Globus pallidus (tissue), 1 donor: Measurements from ENCODE around the gene RNF40.
"Not testable (repeated sequence)": the region's sequence is repeated elsewhere in the genome, so short reads cannot be mapped to it uniquely, and the experiment has no call there.

Experiments
- DNase-seq: peaks from one replicate; pipeline ENCODE4 v3.0.0-alpha.2; 2015; ENCODE audit warnings: low spot score

RNF40 gene

DNA sequence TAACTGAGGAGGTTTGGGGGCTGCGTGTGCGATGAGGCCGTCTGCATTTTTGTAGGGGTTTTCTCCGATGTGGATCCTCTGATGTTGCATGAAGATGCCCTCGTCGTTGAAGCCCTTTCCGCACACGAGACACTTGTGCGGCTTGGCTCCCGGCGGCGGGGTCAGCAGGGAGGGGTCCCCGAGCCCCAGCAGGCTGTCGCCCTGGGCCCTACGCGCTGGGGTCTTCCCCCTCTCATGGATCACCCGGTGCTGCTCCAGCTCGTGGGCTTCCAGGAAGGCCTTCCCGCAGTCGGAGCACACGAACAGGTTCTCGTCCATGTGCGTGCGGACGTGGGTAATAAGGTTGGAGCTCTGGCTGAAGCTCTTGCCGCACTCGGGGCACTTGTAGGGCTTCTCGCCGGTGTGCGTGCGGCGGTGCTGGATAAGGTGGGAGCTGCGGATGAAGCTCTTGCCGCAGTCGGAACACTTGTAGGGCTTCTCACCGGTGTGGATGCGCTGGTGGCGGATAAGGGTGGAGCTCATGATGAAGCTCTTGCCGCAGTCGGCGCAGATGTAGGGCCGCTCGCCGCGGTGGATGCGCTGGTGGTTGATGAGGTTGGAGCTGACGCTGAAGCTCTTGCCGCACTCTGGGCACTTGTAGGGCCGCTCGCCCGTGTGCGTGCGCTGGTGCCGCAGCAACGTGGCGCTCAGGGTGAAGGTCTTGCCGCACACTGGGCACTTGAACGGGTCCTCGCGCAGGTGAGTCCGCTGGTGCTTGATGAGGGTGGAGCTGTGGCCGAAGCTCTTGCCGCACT is 20.6 kb downstream of the RNF40 start:
- no peak for DNase-seq

DNA sequence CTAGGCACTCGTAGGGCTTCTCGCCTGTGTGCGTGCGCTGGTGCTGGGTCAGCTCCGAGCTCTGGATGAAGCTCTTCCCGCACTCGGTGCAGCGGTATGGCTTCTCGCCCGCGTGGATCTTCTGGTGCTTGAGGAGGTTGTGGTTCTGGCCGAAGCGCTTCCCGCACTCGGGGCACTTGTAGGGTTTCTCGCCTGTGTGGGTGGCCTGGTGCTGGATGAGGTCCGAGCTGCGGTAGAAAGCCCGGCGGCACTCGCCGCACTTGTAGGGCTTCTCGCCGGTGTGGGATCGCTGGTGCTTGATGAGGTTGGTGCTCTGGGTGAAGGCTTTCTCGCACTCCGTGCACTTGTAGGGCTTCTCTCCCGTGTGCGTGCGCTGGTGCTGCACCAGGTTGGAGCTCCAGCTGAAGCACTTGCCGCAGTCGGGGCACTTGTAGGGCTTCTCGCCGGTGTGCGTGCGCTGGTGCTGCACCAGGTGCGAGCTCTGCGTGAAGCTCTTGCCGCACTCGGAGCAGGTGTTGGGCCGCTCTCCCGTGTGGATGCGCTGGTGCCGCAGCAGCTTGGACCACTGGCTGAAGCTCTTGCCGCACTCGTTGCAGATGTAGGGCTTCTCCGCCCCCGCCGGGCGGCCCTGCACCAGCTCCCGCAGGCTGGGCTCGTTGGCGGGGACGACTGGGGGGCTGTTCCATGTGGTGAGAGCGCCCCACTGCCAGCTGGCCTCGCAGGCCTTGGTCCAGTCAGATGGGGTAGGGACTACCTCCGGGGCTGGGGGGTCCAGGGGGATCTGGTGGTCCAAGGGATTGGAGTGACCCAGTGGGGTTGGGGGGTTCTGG is 21.4 kb downstream of the RNF40 start:
- no peak for DNase-seq

DNA sequence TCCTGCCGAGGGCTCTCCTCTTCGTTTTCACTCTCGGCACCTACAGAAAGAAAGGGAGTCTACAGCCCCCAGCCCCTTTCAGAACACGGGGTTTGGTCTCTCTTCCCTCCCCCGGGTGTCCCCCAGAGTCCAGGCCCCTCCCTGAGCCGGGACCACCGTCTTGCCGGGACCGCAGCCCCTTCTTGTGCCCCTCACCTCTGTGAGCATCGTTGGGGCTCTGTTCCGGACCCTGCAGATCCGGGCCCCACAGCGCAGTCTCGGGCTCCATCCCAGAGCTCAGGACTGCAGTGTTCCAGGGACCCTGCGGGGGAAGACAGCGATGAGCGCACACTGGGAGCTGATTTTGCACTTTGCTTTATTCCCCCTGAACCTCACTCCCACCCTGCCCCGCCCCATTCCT is 22.1 kb downstream of the RNF40 start:
- DNase-seq, result no peak

DNA sequence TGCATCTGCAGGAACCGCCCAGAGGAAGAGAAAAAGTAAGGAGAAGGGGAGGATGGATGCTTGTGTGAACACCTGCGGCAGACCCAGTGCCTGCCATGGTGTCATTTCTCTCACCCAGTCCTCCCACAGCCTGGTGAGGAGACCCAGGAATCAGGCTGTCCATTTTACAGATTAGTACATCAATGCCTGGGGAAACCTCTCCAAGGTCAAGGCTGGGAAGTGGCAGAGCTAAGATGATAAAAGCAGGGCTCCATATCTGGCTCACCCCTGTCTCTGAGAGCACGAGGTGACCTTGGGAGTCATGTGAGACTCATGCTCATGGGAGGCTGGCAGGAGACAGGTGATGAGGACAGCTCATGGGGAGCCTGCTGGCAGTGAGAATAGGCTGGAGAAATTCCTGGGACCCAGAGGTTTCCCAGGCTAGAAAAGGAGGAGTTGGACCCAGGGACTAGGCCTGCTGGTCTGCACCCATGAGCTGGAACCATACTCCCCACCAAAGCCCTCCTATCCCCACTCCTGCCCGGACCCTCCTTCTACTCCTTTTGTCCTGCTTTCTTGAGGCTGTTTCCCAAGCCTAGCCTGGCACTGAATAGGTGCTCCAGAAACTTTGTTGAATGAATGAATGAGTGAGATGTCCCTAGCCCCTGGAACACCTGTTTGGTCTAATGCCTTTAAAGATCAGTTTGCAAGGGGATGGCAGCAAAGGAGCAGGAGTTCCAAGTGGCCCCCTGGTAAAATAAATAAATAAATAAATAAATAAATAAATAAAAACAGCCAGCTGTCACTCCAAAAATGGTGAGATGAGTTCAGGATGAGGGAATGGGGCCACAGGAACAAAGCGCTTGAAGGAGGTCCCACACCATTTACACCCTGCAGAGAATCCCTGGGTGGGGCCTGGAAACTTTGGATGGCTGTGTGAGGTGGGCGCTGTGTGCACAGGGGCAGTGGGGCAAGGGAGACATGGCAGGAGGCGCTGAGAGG is 23.3 kb downstream of the RNF40 start:
- DNase-seq, result no peak

DNA sequence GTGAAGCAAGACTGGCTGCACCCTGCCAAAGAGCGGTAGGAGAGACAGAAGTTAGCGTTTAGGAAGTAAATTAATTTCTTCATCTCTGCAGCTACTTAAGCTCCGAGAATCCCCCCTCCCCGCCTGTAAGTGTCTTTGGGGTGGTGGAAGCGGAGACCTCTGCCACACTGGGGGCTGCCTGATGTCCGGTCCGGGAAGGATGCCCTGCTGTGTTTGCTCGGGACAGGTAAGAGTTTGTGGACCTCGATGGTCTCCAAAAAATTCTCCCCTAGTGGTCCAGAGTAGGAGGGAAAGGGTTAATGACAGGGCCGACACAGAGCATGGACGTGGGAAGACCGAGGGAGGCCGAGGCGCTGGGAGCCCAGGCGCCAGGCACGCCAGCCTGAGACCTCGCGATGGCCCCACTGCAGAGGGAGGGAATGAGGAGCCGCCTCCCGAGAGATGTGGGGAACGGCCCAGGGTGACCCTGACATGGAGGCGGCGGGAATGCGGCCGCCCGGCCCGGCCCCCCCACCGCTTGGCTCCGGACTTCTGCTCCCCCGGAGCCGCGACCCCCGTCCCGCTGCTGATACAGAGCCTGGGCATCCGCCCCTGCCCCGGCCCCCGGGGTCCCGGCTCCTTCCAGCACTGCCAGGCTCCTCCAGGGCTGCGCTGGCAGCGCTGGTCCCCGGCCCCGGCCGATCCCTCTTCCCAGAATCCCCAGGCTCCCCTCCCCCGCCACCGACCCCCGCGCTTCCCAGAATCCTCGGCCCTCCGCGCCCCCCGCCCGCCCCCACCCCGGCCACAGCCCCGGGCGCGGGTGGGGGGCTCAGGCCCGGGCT is 24.2 kb downstream of the RNF40 start:
- DNase-seq, result no peak

DNA sequence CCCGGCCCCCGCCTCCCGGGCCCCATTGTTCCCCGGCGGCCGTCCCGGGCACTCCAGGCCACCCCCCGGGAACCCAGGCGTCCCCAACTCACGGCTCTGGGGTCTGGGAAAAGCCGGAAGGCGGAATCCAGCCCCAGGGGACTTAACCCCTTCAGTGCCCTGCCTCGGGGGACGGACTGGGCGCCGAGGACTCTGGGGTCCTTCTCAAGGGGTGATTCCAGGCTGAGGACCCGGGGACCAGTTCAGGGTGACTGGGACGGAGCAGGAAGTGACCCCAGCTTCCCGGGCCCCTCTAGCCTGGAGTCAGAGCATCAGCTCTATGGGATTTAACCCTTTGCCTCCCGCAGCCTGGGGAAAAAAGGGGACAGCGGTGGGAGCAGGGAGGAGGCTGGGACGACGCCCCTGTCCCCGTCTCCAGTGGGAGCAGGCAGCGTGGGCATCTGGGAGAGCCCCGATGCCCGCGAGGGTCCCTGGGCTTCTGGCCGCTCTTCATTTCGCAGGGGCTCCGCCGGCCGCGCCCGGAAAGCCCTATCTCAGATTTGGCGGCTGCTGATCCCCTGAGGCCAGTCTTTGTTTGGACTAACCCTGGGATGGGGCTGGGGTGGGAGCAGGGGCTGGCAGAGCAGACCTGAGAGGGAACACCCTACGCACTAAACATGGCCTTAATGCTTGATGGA is 25.0 kb downstream of the RNF40 start, which contains the start of gene ZNF629:
Gene ZNF629, minus strand, starts transcription at position 270 of the 677 bp plus-strand sequence. CDS start 2,723 bp downstream, outside the sequence.
- DNase-seq, result peak; percentile 79

DNA sequence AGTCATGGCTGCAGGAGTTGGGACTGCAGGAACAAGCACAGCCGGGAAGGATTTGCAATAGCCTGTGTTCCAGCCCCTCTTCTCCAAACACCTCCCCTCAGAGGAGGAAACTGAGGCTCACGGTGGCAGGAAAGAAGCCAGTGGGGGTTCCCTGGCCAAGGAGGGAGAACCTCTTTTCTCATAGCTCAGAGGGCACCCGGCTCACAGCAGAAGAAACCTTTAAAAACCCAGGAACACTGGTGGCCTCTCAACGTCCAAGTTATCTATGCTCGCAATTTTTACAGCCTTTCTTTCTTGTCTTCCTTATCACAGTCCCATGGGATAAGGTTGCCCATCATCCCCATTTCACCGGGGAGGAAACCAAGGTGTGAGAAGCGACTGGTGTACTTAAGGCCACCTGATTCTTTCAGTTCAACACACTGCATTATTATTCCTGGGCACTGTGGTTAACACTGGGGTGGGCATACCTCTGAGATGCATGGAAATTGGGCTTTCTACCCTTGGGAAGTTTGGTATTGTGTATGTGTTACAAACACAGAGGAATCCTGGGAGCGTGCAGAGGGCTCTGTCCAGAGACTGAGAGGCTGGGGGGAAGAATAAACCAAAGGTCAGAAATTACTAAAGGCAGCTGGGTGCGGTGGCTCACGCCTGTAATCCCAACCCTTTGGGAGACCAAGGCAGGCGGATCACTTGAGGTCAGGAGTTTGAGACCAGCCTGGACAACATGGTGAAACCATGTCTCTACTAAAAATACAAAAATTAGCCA is 25.7 kb downstream of the RNF40 start:
- DNase-seq, result peak; percentile 30

DNA sequence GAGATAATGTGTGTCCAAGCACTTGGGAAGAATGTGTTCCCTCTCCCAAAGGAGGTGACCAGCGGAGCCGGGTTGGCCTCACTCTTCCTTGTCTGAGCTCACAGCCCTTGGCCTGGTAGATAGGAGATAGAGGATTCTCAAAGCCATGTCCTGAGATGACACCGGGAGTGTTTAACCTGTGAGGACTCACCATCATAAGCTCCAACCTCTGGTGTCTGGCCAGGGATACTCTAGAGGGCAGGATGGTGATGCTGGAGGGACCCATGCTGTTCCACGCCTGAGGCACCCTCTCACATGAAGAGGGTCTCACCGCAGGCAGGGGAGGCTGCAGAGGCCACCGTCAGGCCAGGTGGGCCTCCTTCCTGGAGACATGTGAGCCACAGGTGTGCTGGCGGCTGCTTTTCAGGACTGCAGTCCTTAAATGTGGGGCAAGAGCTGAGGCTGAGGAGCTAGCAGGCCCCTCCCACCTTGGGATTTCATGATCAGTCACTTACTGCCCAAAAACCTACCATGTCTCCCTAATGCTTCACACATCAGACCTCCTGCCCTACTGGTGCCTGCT is 31.5 kb downstream of the RNF40 start:
- DNase-seq, result no peak

DNA sequence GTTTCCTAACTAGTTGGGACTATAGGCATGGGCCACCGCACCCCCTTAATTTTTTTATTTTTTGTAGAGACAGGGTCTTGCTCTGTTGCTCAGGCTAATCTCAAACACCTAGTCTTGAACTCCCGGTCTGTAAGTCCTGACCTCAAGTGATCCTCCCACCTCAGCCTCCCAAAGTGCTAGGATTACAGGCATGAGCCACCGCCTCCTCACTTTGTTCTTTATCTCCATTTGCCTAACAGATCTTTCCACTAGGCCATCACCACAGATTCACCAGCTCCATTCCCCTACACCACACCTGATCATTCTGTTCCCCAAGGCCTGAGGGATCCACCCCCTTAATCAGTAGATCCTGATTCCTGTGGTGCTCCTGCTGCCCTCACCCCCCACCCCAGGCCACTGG is 32.5 kb downstream of the RNF40 start:
- DNase-seq, result no peak

DNA sequence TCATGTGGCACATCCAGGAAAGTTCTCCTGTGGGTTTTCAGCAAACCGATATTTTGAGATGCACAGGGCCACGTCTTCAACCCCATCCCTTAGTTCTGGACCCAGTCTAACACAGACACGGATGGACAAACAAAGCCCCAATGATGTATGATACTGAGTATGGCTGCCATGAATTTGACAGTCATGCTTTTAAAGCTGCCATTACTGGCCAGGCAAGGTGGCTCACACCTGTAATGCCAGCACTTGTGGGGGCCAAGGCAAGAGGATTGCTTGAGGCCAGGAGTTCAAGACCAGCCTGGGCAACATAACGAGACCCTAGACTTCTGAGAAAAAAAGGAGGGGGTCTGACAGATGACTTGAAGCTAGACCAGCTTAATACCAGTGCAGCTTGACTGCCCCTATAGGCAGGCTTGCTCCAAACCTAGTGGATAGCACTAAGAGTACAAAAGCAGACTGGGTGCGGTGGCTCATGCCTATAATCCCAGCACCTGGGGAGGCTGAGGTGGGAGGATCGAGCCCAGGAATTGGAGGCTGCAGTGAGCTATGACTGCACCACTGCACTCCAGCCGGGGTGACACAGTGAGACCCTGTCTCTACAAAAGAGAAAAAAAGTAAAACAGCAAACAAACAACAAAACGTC is 35.7 kb downstream of the RNF40 start:
- DNase-seq, result no peak

DNA sequence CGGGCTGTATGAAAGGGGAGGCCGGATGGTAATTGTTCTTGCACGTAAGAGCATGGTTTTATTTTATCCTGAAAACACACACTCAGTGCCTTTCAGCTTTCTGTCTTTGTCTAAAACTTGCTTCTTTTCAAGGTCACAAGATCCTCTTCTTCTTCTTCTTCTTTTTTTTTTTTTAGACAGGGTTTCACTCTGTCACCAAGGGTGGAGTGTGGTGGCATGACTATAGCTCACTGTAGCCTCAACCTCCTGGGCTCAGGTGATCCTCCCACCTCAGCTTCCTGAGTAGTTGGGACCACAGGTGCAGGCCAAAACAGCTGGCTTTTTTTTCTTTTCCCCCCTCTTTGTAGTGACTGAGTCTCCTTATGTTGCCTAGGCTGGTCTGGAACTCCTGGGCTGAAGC is 40.8 kb downstream of the RNF40 start:
- no peak for DNase-seq

DNA sequence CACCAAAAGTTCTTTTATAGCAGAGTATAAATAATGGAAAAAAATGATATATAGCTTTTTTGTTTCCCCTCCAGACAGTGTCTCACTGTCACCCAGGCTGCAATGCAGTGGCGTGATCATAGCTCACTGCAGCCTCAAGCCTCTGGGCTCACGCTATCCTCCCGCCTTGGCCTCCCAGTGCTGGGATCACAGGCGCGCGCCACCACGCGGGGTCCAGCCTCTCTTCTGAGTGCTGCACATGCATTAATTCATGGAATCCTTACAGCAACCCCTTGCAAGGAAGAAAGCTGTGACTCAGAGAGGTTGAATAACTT is 42.9 kb downstream of the RNF40 start:
- no peak for DNase-seq

DNA sequence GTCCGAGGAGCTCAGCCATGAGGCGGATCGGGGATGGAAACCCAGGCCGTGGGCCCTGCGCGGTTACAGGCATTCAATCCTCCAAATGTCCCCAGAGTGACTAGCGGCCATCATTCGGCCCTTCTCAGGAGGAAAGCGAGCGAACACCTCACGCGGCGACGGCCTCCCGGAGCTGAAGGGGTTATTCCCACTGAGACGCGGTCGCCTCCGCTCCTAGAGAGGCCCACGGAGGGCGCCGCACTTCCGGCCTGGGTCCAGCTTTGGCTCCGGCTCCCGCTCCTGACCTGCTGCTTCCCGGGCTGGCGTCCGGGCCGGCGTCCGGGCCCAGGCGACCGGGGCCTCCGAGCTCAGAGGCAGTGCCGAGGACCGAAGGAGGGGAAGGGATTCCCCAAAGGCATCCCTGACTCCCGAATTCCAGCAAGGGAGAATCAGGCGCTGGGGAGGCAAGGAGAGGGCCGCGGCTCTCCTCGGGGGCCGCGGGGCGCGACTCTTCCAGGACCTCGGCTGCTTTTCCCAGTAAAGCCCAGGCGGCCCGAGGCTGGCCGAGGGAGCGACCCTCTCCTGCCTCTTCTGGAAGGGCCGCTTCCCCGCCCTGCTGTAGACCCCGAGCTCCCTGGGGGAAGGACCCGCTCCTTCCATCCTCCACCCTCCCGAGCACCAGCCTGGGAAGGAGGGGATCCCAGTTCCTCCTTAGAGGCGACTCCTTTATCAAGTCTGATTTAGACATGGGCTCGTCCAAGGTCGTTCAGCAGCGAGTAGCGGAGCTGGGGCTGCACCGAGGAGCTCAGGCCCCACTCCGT is 43.4 kb downstream of the RNF40 start:
- DNase-seq, result peak; percentile 85

DNA sequence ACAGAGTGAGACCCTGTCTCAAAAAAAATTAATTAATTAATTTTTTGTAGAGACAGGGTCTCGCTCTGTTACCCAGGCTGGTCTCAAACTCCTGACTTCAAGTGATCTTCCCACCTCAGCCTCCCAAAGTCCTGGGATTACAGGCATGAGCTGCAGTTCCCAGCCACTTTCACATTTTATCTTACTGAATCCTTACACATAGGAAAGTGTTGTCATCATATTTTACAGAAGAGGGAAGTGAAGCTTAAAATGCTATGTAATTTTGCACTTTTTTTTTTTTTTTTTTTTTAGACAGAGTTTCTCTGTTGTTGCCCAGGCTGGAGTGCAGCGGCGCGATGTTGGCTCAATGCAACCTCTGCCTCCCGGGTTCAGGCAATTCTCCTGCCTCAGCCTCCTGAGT is 46.0 kb downstream of the RNF40 start:
- DNase-seq, result no peak

DNA sequence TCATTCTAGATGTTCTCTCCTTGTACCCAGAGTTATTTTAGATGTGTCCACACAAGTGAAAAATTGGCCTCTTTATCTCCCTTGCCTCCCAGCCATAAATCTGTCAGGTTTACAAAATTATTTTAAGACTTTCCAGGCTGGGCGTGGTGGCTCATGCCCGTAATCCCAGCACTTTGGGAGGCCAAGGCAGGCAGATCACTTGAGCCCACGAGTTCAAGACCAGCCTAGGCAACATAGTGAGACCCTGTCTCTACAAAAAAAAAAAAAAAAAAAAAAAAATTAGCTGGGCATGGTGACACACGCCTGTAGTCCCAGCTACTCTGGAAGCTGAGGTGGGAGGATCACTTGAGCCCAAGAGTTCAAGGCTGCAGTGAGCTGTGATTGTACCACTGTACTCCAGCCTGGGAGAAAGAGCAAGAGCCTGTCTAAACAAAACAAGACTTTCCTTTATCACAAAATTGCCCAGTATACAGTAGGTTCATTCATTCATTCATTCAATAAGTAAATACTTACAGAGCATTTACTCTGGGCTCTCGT is 46.8 kb downstream of the RNF40 start:
- DNase-seq, result not testable (repeated sequence)

DNA sequence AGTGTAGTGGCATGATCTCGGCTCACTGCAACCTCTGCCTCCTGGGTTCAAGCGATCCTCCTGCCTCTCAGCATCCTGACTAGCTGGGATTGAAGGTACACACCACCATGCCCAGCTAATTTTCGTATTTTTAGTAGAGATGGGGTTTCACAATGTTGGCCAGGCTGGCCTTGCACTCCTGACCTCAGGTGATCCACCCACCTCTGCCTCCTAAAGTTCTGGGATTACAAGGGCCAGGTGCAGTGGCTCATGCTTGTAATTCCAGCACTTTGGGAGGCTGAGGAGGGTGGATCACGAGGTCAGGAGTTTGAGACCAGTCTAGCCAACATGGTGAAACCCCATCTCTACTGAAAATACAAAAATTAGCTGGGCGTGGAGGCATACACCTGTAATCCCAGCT is 47.6 kb downstream of the RNF40 start:
- not testable (repeated sequence) for DNase-seq

DNA sequence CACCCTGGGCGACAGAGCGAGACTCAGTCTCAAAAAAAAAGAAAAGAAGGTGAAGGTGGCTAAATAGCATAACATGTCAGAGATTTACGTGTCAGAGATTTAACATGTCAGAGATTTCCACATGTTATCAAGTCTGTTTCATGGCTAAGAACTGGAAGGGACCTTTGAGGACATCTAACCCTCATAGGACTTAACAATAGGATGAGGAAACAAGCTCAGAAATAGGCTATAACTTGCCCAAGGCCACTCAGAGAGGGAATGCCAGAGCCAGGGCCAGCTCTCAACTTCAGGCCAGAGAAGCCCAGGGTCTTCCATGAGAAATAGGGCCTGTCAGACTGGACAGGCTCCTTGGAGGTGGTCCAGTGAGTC is 51.7 kb downstream of the RNF40 start:
- peak; percentile 33 for DNase-seq

DNA sequence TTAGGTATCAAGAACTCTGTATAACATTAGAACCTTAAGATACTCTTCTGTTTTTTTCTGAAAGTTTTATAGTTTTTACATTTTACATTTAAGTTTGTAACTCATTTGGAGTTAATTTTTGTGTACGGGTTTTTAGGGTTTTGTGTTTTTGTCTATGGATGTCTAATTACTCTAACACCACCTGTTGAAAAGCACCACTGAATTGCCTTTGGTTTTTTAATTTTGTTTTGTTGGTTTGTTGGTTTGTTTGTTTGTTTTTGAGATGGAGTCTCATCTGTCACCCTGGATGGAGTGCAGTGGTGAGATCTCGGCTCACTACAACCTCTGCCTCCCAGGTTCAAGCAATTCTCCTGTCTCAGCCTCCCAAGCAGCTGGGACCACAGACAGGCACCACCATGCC is 54.6 kb downstream of the RNF40 start:
- no peak for DNase-seq
